K562 (cell line): Measurements from ENCODE around the gene MTRFR. TPM values are rescaled to one million over a fixed set of nuclear protein-coding genes. Genes with fewer than 3 reads are reported as not detected.
A peak's percentile ranks its signal among the peaks of the same experiment; 100 is the strongest.

ENCODE experiments used
- ATAC-seq: fragments of 200-7000 bp; cut with Tn5 transposase; 3 replicates; pipeline ENCODE4 v1.9.1; 2020; ENCODE audit warnings: moderate library complexity
- BruUV-seq: library from RNA; stranded (reverse); fragments of 400-500 nt; replicated peaks from 2 replicates; lab custom pipeline; 2021; lab: Mats Ljungman, UMichigan
- CTCF ChIA-PET: fragments of 300-600 bp; formaldehyde crosslinking; extraction: SDS; loops from one replicate; lab custom pipeline; 2021; ENCODE audit warnings: low intra/inter-chr PET ratio; lab: Yijun Ruan, JAX
- POLR2A ChIA-PET: fragments of 300-600, 350-650 bp; sonication (Branson Sonifier 250); formaldehyde crosslinking; extraction: SDS; loops from one replicate; lab custom pipeline; 2021; ENCODE audit warnings: antibody characterized with exemption, inconsistent platforms; lab: Yijun Ruan, JAX
- DNase-seq, 4 experiments: peaks; one replicate each; pipeline versions ENCODE4 v3.0.0 to v3.0.0-alpha.2; 2011 to 2018; ENCODE audit warnings: low spot score in 3 of 4, mixed read lengths in 3 of 4; ENCODE audit errors: extremely low read depth in 1 of 4
- FAIRE-seq: peaks from 2 replicates; lab custom pipeline; 2011; peaks lifted over from hg19 to GRCh38; lab: Jason Lieb, UNC
- H2AFZ ChIP-seq: 2 replicates; pipeline ENCODE4 v1.6.0; 2011; ENCODE audit warnings: low read depth, low read length, control low read depth, inconsistent platforms
- H3K27ac ChIP-seq: fragments of 200-600 bp; 3 replicates; pipeline ENCODE4 v1.8.0; 2011; ENCODE audit warnings: low read depth, mild to moderate bottlenecking, control low read depth, inconsistent platforms, low read length, moderate library complexity, mixed read lengths; ENCODE audit errors: extremely low read depth
- H3K27me3 ChIP-seq, 2 experiments: fragments of 300-600 bp in 1 of 2; 2 replicates in 1 of 2; 3 replicates in 1 of 2; pipeline versions ENCODE4 v1.6.0 to v1.8.0; 2011; ENCODE audit warnings: inconsistent platforms in 2 of 2, low read length in 2 of 2, mild to moderate bottlenecking in 1 of 2, mixed read lengths in 1 of 2, moderate library complexity in 1 of 2; ENCODE audit not compliant: control insufficient read depth in 2 of 2, insufficient read depth in 2 of 2
- H3K36me3 ChIP-seq: fragments of 300-600 bp; 3 replicates; pipeline ENCODE4 v1.8.0; 2011; ENCODE audit warnings: mild to moderate bottlenecking, low read length, inconsistent platforms; ENCODE audit not compliant: control insufficient read depth, insufficient read depth
- H3K4me1 ChIP-seq, 2 experiments: fragments of 200-600 bp in 1 of 2; replicated peaks in 1 of 2; 2 replicates in 1 of 2; 3 replicates in 1 of 2; pipeline versions ENCODE4 v1.5.1 to v1.8.0; 2011; ENCODE audit warnings: inconsistent platforms in 2 of 2, low read length in 2 of 2, mild to moderate bottlenecking in 1 of 2, mixed read lengths in 1 of 2, moderate library complexity in 1 of 2; ENCODE audit not compliant: control insufficient read depth in 2 of 2, insufficient read depth in 2 of 2
- H3K4me2 ChIP-seq: 2 replicates; pipeline ENCODE4 v1.6.1; 2011; ENCODE audit warnings: low read length, control low read depth, inconsistent platforms, mixed read lengths; ENCODE audit not compliant: insufficient read depth
- H3K4me3 ChIP-seq: fragments of 200-600 bp; sonication (generic), shearing (Covaris generic); 2 replicates; pipeline ENCODE4 v1.5.1; 2016; ENCODE audit warnings: control low read depth, inconsistent platforms
- H3K79me2 ChIP-seq: fragments of 200-600 bp; 3 replicates; pipeline ENCODE4 v1.8.0; 2011; ENCODE audit warnings: low read length, inconsistent platforms; ENCODE audit not compliant: control insufficient read depth, insufficient read depth
- H3K9ac ChIP-seq, 2 experiments: 2 replicates each; pipeline versions ENCODE4 v1.6.0 to v1.6.1; 2011; ENCODE audit warnings: low read depth in 2 of 2, low read length in 2 of 2, control low read depth in 1 of 2, inconsistent platforms in 1 of 2, mild to moderate bottlenecking in 1 of 2, mixed read lengths in 1 of 2; ENCODE audit not compliant: insufficient read depth in 1 of 2
- H3K9me1 ChIP-seq: one replicate; pipeline ENCODE4 v1.6.0; 2011; ENCODE audit warnings: inconsistent platforms, mild to moderate bottlenecking, low read length, moderate library complexity; ENCODE audit not compliant: control insufficient read depth, insufficient read depth
- H3K9me3 ChIP-seq: replicated peaks from 2 replicates; pipeline ENCODE4 v1.5.1; 2011; ENCODE audit warnings: low read depth, low read length, inconsistent platforms; ENCODE audit not compliant: control insufficient read depth, insufficient read depth
- H4K20me1 ChIP-seq: replicated peaks from 2 replicates; pipeline ENCODE4 v1.6.1; 2011; ENCODE audit warnings: low read length, inconsistent platforms, mixed read lengths; ENCODE audit not compliant: control insufficient read depth, insufficient read depth
- E2F3 ChIP-seq: fragments of 250-450 bp; sonication (Bioruptor Pico); IDR thresholded peaks from 2 replicates; pipeline ENCODE4 v1.4.0; 2020; ENCODE audit warnings: mild to moderate bottlenecking
- TCF3 ChIP-seq: sonication (generic); formaldehyde crosslinking; IDR thresholded peaks from 2 replicates; pipeline ENCODE4 v1.4.0; 2020; ENCODE audit warnings: mild to moderate bottlenecking, missing genetic modification reagents
- UBTF ChIP-seq, 2 experiments: IDR thresholded peaks; 2 replicates each; pipeline ENCODE4 v1.6.1; 2012; ENCODE audit warnings: improper control_type of control experiment in 2 of 2, low read depth in 2 of 2, low read length in 2 of 2, borderline replicate concordance in 1 of 2
- WGBS: fragments of 100-300 bp; shearing (Covaris generic); methylation state at CpG from one replicate; pipeline ENCODE4 v1.1.6; 2016; ENCODE audit warnings: low coverage, mixed read lengths; ENCODE audit not compliant: insufficient coverage; ENCODE audit errors: missing lambda C conversion rate; 5-methylcytosine and 5-hydroxymethylcytosine counted together
- in situ Hi-C: fragments of 300-500 bp; cut with MboI; formaldehyde crosslinking; loops from 4 replicates; pipeline ENCODE4 v1.15.0; 2018; ENCODE audit warnings: inconsistent platforms, mixed read lengths
- intact Hi-C: fragments of 100-400 bp; cut with micrococcal nuclease; formaldehyde crosslinking; loops from 2 replicates; pipeline ENCODE4 v1.14.2; 2022
- polyA plus RNA-seq, 8 experiments: library from polyadenylated mRNA; depleted of rRNA in 4 of 8; stranded (reverse) in 5 of 8; unstranded in 3 of 8; fragments of >200 nt; fragmentation: Nextera tagmentation in 2 of 8; fragmentation: Illumina TruSeq in 1 of 8; extraction: Ambion mirVana in 2 of 8; extraction: Trizol in 1 of 8; gene quantifications; 2 replicates each; pipeline versions ENCODE4 v1.2.1 to v1.2.3, GENCODE V29; 2011 to 2014; ENCODE audit warnings: inconsistent platforms in 1 of 8, missing spikeins in 1 of 8
- total RNA-seq, 7 experiments: library from RNA; depleted of rRNA in 6 of 7; stranded (reverse); fragments of >200 nt in 6 of 7; fragmentation: Illumina TruSeq in 2 of 7; extraction: Trizol in 2 of 7; gene quantifications; 2 replicates each; pipeline versions ENCODE4 v1.2.1 to v1.2.3, GENCODE V29; 2011 to 2021; ENCODE audit warnings: low replicate concordance in 1 of 7
- TF ChIP-seq, protein P1 (sequence below): fragments of 450-650 bp; IDR thresholded peaks from 2 replicates; pipeline ENCODE4 v1.6.1; 2018; ENCODE audit not compliant: partially characterized antibody

The MTRFR gene
- total and polyA plus RNA-seq, 9 of the 15 experiments (the other 6 are each of a cell fraction or from before 2014, with no cell fraction given): 16.7 to 55.6 (median 34.7) TPM

DNA sequence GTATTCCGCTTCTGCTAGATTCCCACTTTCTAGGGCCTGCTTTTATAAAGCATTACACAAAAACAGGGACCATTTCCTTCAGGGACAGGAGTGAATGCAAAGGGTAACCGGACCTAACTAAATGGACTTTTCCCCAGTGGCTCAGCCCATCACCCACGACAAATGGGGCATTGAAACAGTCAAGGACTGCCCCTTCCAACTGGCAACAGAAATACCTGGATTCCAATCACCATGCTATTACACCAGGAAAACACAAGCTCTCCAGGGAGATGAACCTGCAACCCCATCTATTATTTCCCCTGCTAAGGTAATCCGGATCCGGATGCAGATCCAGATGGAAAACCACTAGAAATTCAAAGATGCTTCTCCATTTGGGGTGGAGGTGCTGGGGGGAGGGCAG is 1.3 kb upstream of the MTRFR start:
- Histone ChIP-seq H3K27me3 (no peaks in the 10 kb centered on the region), H3K4me3 (peak overlapping the region; percentile 72), H2AFZ (peak overlapping the region; percentile 91), H3K4me1 (peaks cover 19 to 24% of the 10 kb centered on the region in 2 experiments; a peak in 4 of 5 replicates), H3K36me3 (peaks cover 55% of the 10 kb centered on the region), H3K79me2 (peaks cover 94% of the 10 kb centered on the region), H3K27ac (peak overlapping the region; percentile 94), H3K9ac (peak overlapping the region; percentile 94 to 97), H4K20me1 (no peaks in the 10 kb centered on the region), H3K4me2 (peak overlapping the region; percentile 95)
- no peak for ATAC-seq
- ChIA-PET POLR2A (interaction anchor here (0.6 to 3.5 kb wide), 25 partner anchors 9 to 1429 kb away, joined by 3 to 43 read pairs (median 5); partner anchors contain the start of gene DDX55), CTCF (no interaction called here)
- no peak for FAIRE-seq
- intact Hi-C loops: loop anchor here (5.0 to 10.0 kb wide), 5 partner anchors 85 to 875 kb away; no protein-coding TSS in a partner anchor
- no peak for DNase-seq
- TF ChIP-seq TCF3 (CRISPR knock-in tag): no peak
- TF ChIP-seq UBTF (IDR thresholded peaks at IDR 0.05; ENCODE audit: borderline replicate concordance in 1 of 2, low read depth in 2 of 2, low read length in 2 of 2): 0 out of 4 replicates have a peak, but pooled peaks of 1 of the 2 experiments have one; percentile 42
- TF ChIP-seq, protein P1, sequence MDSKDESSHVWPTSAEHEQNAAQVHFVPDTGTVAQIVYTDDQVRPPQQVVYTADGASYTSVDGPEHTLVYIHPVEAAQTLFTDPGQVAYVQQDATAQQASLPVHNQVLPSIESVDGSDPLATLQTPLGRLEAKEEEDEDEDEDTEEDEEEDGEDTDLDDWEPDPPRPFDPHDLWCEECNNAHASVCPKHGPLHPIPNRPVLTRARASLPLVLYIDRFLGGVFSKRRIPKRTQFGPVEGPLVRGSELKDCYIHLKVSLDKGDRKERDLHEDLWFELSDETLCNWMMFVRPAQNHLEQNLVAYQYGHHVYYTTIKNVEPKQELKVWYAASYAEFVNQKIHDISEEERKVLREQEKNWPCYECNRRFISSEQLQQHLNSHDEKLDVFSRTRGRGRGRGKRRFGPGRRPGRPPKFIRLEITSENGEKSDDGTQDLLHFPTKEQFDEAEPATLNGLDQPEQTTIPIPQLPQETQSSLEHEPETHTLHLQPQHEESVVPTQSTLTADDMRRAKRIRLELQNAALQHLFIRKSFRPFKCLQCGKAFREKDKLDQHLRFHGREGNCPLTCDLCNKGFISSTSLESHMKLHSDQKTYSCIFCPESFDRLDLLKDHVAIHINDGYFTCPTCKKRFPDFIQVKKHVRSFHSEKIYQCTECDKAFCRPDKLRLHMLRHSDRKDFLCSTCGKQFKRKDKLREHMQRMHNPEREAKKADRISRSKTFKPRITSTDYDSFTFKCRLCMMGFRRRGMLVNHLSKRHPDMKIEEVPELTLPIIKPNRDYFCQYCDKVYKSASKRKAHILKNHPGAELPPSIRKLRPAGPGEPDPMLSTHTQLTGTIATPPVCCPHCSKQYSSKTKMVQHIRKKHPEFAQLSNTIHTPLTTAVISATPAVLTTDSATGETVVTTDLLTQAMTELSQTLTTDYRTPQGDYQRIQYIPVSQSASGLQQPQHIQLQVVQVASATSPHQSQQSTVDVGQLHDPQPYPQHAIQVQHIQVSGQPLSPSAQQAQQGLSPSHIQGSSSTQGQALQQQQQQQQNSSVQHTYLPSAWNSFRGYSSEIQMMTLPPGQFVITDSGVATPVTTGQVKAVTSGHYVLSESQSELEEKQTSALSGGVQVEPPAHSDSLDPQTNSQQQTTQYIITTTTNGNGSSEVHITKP: peak; percentile 44
- no peak for TF ChIP-seq E2F3 (CRISPR knock-in tag)
- TF ChIP-seq, all 486 proteins: peak for 2
- Histone ChIP-seq H3K9me1 (no peaks in the 10 kb centered on the region), H3K9me3 (no peaks in the 10 kb centered on the region)
- in situ Hi-C loops: loop anchor here (10.0 kb wide), 1 partner anchor 357 kb away; no protein-coding TSS in a partner anchor
- WGBS: 7% methylated on average over 5 of the region's 5 CpGs
- no TSS peak for BruUV-seq
